HCT116 (cell line): Measurements from ENCODE around the gene ATXN2. TPM values are rescaled to one million over a fixed set of nuclear protein-coding genes. Genes with fewer than 3 reads are reported as not detected.
"Not testable (repeated sequence)": the region's sequence is repeated elsewhere in the genome, so short reads cannot be mapped to it uniquely, and the experiment has no call there.

Experiments
- ATAC-seq: fragments of 200-7000 bp; cut with Tn5 transposase; 2 replicates; pipeline ENCODE4 v1.9.1; 2020; ENCODE audit warnings: mild to moderate bottlenecking, moderate library complexity
- BruUV-seq: library from RNA; stranded (reverse); fragments of 400-500 nt; replicated peaks from 2 replicates; lab custom pipeline; 2021; lab: Mats Ljungman, UMichigan
- CTCF ChIA-PET: fragments of 300-600 bp; sonication (Branson Sonifier 250); formaldehyde crosslinking; loops from one replicate; lab custom pipeline; 2021; ENCODE audit warnings: antibody characterized with exemption; lab: Charles Lee
- POLR2A ChIA-PET: fragments of 300-600, 350-600 bp; sonication (Branson Sonifier 250); formaldehyde crosslinking; loops from one replicate; lab custom pipeline; 2021; ENCODE audit warnings: antibody characterized with exemption; lab: Charles Lee
- RAD21 ChIA-PET, 2 experiments: fragments of 300-600 bp; sonication (Branson Sonifier 250); formaldehyde crosslinking; loops; one replicate each; lab custom pipeline; 2023; ENCODE audit warnings: low total read pairs in 2 of 2; ENCODE audit not compliant: uncharacterized antibody in 2 of 2, unreplicated experiment in 2 of 2, low non-redundant PET in 1 of 2; lab: Charles Lee
- DNase-seq: peaks from one replicate; pipeline ENCODE4 v3.0.0-alpha.2; 2010; ENCODE audit warnings: low read depth, low spot score
- H2AFZ ChIP-seq: fragments of 200-600 bp; shearing (Covaris generic), sonication (generic); 2 replicates; pipeline ENCODE4 v1.6.1; 2017; ENCODE audit warnings: low read depth, mixed run types, mixed read lengths, antibody characterized with exemption, low read length; ENCODE audit not compliant: poor library complexity, severe bottlenecking
- H3K27ac ChIP-seq: 2 replicates; pipeline ENCODE4 v1.5.1; 2012; ENCODE audit warnings: low read depth, low read length
- H3K27me3 ChIP-seq: fragments of 200-600 bp; sonication (generic); 2 replicates; pipeline ENCODE4 v1.6.1; 2016; ENCODE audit warnings: mixed run types, low read length, mixed read lengths; ENCODE audit not compliant: insufficient read depth
- H3K36me3 ChIP-seq, 2 experiments: fragments of 200-500 bp in 1 of 2; fragments of 200-600 bp in 1 of 2; sonication (Bioruptor generic) in 1 of 2; sonication (generic) in 1 of 2; 2 replicates each; pipeline versions ENCODE4 v1.5.1 to v1.6.1; 2014 to 2016; ENCODE audit warnings: low read length in 2 of 2, inconsistent platforms in 1 of 2, mixed read lengths in 1 of 2, mixed run types in 1 of 2; ENCODE audit not compliant: insufficient read depth in 2 of 2, control insufficient read depth in 1 of 2
- H3K4me1 ChIP-seq, 2 experiments: fragments of 200-600 bp in 1 of 2; sonication (generic) in 1 of 2; 2 replicates each; pipeline versions ENCODE4 v1.5.1 to v1.6.1; 2012 to 2017; ENCODE audit warnings: low read length in 2 of 2, inconsistent platforms in 1 of 2, mild to moderate bottlenecking in 1 of 2, mixed read lengths in 1 of 2, mixed run types in 1 of 2, moderate library complexity in 1 of 2; ENCODE audit not compliant: insufficient read depth in 2 of 2, control insufficient read depth in 1 of 2
- H3K4me2 ChIP-seq: fragments of 200-600 bp; sonication (generic); 2 replicates; pipeline ENCODE4 v1.6.1; 2017; ENCODE audit warnings: mixed run types, low read length, mixed read lengths
- H3K4me3 ChIP-seq, 2 experiments: fragments of 200-600 bp in 1 of 2; sonication (generic) in 1 of 2; replicated peaks in 1 of 2; 2 replicates each; pipeline ENCODE4 v1.5.1; 2011 to 2016; ENCODE audit warnings: low read length in 2 of 2, control low read depth in 1 of 2, low read depth in 1 of 2, mild to moderate bottlenecking in 1 of 2, mixed read lengths in 1 of 2, mixed run types in 1 of 2
- H3K79me2 ChIP-seq: fragments of 200-600 bp; sonication (generic); 2 replicates; pipeline ENCODE4 v1.6.1; 2017; ENCODE audit warnings: mild to moderate bottlenecking, mixed run types, low read length, moderate library complexity, mixed read lengths; ENCODE audit not compliant: insufficient read depth
- H3K9ac ChIP-seq: fragments of 200-600 bp; sonication (generic); 2 replicates; pipeline ENCODE4 v1.6.1; 2016; ENCODE audit warnings: low read length, mixed read lengths
- H3K9me2 ChIP-seq: fragments of 200-600 bp; sonication (generic), shearing (Covaris generic); 2 replicates; pipeline ENCODE4 v1.6.1; 2017; ENCODE audit warnings: mixed run types, mild to moderate bottlenecking, moderate library complexity; ENCODE audit not compliant: insufficient read depth
- H3K9me3 ChIP-seq, 2 experiments: fragments of 200-500 bp in 1 of 2; fragments of 200-600 bp in 1 of 2; sonication (Bioruptor generic) in 1 of 2; sonication (generic) in 1 of 2; 2 replicates each; pipeline ENCODE4 v1.6.1; 2014 to 2017; ENCODE audit warnings: low read length in 2 of 2, mixed read lengths in 2 of 2, inconsistent platforms in 1 of 2, low read depth in 1 of 2, mild to moderate bottlenecking in 1 of 2, mixed run types in 1 of 2, moderate library complexity in 1 of 2; ENCODE audit not compliant: control insufficient read depth in 1 of 2, insufficient read depth in 1 of 2
- H4K20me1 ChIP-seq: fragments of 200-600 bp; sonication (generic), shearing (Covaris generic); 2 replicates; pipeline ENCODE4 v1.6.1; 2017; ENCODE audit warnings: mixed run types, mild to moderate bottlenecking, moderate library complexity; ENCODE audit not compliant: insufficient read depth
- CBX3 ChIP-seq: IDR thresholded peaks from 2 replicates; pipeline ENCODE4 v1.6.1; 2012; ENCODE audit warnings: low read depth
- ELF1 ChIP-seq: IDR thresholded peaks from 2 replicates; pipeline ENCODE4 v1.6.1; 2012; ENCODE audit warnings: low read depth, borderline replicate concordance
- FOSL1 ChIP-seq: IDR thresholded peaks from 2 replicates; pipeline ENCODE4 v1.6.1; 2012; ENCODE audit warnings: low read depth
- SIN3A ChIP-seq: IDR thresholded peaks from 2 replicates; pipeline ENCODE4 v1.6.1; 2012; ENCODE audit warnings: low read depth
- TCF7L2 ChIP-seq: IDR thresholded peaks from 2 replicates; pipeline ENCODE4 v1.7.0; 2011; ENCODE audit warnings: borderline replicate concordance, inconsistent platforms; ENCODE audit not compliant: insufficient read depth, insufficient read length; ENCODE audit errors: extremely low read depth
- YY1 ChIP-seq: IDR thresholded peaks from 2 replicates; pipeline ENCODE4 v1.6.1; 2011; ENCODE audit warnings: low read length, low read depth, moderate library complexity, mild to moderate bottlenecking; ENCODE audit not compliant: insufficient replicate concordance; ENCODE audit errors: extremely low read depth
- intact Hi-C: fragments of 100-400 bp; cut with micrococcal nuclease; formaldehyde crosslinking; loops from 2 replicates; pipeline ENCODE4 v1.10.0; 2022
- total RNA-seq: library from RNA; stranded (reverse); gene quantifications from one replicate; pipeline ENCODE4 v1.2.1, GENCODE V29; 2021; ENCODE audit not compliant: unreplicated experiment

Gene ATXN2
- total RNA-seq, 1 experiment from 2014 or later: 72.7 TPM

GRCh38 chr12:111569363-111570083 is 29.6 kb downstream of the ATXN2 start:
- peak overlapping the region; percentile 48; the same call in 1 of the 2 replicates for H3K27ac ChIP-seq
- no peak for DNase-seq
- ChIA-PET CTCF (no interaction called here), POLR2A (no interaction called here), RAD21 (no interaction called here)
- no peaks in the 10 kb centered on the region for H3K9me3 ChIP-seq
- no peaks in the 10 kb centered on the region for H4K20me1 ChIP-seq
- H3K4me3 ChIP-seq: peak overlapping the region in 1 of 2 experiments; percentile 44; a peak in 1 of 4 replicates
- peak; percentile 39 for ATAC-seq
- H3K4me1 ChIP-seq: peaks cover 26 to 45% of the 10 kb centered on the region in 2 experiments
- peaks cover 91% of the 10 kb centered on the region for H3K79me2 ChIP-seq
- H3K27me3 ChIP-seq: no peaks in the 10 kb centered on the region
- H3K9ac ChIP-seq: no peak overlapping the region; the same call in 1 of the 2 replicates
- no peak for TF ChIP-seq SIN3A
- no peak for TF ChIP-seq YY1
- TF ChIP-seq CBX3: no peak
- no peak for TF ChIP-seq ELF1
- TF ChIP-seq TCF7L2: no peak
- no peak for TF ChIP-seq FOSL1
- H2AFZ ChIP-seq: no peak overlapping the region
- H3K4me2 ChIP-seq: peak overlapping the region; percentile 80
- H3K9me2 ChIP-seq: no peaks in the 10 kb centered on the region
- intact Hi-C loops: no loop called here
- no peaks in the 10 kb centered on the region for H3K36me3 ChIP-seq
- BruUV-seq: no TSS peak

- H3K4me1 ChIP-seq, BruUV-seq, H4K20me1 ChIP-seq, H3K36me3 ChIP-seq, H3K4me3 ChIP-seq, DNase-seq, H2AFZ ChIP-seq, intact Hi-C loops, POLR2A ChIA-PET, ATAC-seq, H3K27me3 ChIP-seq, H3K9me3 ChIP-seq, H3K4me2 ChIP-seq, H3K27ac ChIP-seq, H3K9ac ChIP-seq, CTCF ChIA-PET, RAD21 ChIA-PET, H3K9me2 ChIP-seq: not testable (repeated sequence)
- H3K79me2 ChIP-seq: peaks cover 94% of the 10 kb centered on the region
Observed at GRCh38 chr12:111560844-111561243, 38.3 kb downstream of the ATXN2 start.
